Measurements from ENCODE around the gene RAD51B.

Gene RAD51B

DNA sequence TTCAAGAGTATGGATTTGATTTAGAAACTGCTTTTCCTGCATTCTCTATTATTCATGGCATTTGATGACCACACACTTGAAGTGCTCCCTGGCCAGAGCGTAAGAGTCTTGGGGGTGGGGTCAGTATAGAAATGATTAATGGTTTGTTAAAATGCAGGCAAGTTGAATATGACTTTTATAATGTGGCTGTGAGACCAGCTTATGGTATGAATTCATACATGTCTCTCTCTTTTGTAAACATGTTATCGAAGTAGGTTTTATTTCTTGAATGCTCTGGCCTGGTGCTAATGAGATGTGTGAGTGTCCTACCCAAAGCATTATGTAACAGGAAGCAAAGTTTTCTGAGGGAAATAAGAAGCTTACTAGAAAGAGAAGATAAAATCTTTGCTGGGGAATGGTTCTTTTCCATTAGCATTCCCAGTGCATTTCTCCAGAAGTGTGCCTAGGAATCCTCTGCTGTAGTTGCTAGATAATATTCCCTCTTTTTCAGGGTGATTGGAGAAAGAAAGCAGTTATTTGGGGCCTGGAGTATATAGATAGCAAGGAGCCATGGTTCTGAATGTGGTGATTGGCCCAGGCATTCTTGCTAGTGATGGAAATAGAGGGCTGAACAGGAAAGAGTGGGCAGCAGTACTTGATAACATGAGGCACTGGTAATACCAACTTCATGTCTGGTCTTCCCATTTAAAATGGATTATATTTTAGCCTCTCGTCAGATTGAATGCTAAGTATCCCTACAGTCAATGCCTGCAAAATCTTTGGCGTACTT, 289.7 kb downstream of the RAD51B start:
- H3K79me2 ChIP-seq (ENCODE audit: low read length) = no peaks in the 10 kb centered on the region
- DNase-seq = no peak
- no peaks in the 10 kb centered on the region for H3K9me3 ChIP-seq (replicated peaks; ENCODE audit: insufficient read depth, low read length)
- H3K4me3 ChIP-seq (ENCODE audit: low read length) = no peak overlapping the region
- no peaks in the 10 kb centered on the region for H4K20me1 ChIP-seq (ENCODE audit: insufficient read depth, low read length)
- H3K9me2 ChIP-seq (replicated peaks; ENCODE audit: insufficient read depth, low read length) = no peaks in the 10 kb centered on the region
- H3K4me2 ChIP-seq (ENCODE audit: low read depth, low read length) = no peak overlapping the region
- no peak overlapping the region for H3K9ac ChIP-seq (ENCODE audit: low read length)
- no peaks in the 10 kb centered on the region for H3K27me3 ChIP-seq (replicated peaks; ENCODE audit: insufficient read depth, low read length)
- H3K27ac ChIP-seq (ENCODE audit: low read length) = no peak overlapping the region
- no peaks in the 10 kb centered on the region for H3F3A ChIP-seq (ENCODE audit: insufficient read depth, low read length)
- TF ChIP-seq EZH2 (optimal IDR thresholded peaks at IDR 0.05; ENCODE audit: low read depth, low read length) (no peak), EZH2phosphoT487 (IDR thresholded peaks at IDR 0.05; ENCODE audit: low read length) (no peak)
- TF ChIP-seq, protein P1, sequence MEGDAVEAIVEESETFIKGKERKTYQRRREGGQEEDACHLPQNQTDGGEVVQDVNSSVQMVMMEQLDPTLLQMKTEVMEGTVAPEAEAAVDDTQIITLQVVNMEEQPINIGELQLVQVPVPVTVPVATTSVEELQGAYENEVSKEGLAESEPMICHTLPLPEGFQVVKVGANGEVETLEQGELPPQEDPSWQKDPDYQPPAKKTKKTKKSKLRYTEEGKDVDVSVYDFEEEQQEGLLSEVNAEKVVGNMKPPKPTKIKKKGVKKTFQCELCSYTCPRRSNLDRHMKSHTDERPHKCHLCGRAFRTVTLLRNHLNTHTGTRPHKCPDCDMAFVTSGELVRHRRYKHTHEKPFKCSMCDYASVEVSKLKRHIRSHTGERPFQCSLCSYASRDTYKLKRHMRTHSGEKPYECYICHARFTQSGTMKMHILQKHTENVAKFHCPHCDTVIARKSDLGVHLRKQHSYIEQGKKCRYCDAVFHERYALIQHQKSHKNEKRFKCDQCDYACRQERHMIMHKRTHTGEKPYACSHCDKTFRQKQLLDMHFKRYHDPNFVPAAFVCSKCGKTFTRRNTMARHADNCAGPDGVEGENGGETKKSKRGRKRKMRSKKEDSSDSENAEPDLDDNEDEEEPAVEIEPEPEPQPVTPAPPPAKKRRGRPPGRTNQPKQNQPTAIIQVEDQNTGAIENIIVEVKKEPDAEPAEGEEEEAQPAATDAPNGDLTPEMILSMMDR (IDR thresholded peaks at IDR 0.05; ENCODE audit: low read length) = no peak
- no peaks in the 10 kb centered on the region for H3K36me3 ChIP-seq (replicated peaks; ENCODE audit: insufficient read depth, low read length)
- H3K4me1 ChIP-seq (ENCODE audit: low read length) = no peaks in the 10 kb centered on the region
- H2AFZ ChIP-seq (ENCODE audit: low read length) = no peak overlapping the region

DNA sequence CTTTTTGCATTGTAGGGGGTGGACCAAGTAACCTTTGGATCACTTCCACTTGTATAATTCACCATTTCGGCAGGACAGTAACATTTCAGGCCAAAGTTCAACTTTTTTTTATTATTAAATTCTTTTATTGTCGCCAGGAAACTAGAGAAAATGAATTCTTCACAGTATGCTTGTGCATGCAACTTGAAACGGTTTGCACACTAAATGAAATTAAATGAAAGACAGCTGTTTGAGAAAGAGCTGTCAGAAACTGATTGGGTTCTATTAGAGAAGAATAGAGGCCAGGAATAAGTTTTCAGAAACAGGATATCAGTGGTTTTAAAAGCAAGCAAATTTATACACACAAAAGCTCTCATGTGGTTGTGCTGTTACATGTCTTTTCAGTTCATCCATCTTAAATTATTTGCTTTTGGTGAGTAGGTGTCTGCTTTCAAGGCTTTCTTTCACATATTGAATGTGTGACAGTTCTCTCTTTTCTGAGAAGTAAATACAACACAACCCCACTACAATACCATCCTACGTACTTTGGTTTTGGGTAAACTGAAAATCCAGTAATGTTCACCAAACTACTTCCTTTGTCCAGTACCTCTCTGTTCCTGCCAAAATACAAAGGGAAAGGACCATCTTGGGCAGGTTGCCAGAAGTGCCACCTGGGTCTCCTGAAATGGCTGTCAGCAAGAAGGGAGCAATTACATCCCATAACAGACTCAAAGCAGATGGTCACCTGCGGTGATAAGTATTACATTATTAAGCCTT, 291.7 kb downstream of the RAD51B start:
- TF ChIP-seq EZH2phosphoT487 (IDR thresholded peaks at IDR 0.05; ENCODE audit: low read length) (no peak), EZH2 (optimal IDR thresholded peaks at IDR 0.05; ENCODE audit: low read depth, low read length) (no peak)
- TF ChIP-seq, protein P1 (IDR thresholded peaks at IDR 0.05; ENCODE audit: low read length) = no peak
- Histone ChIP-seq H3K9me3 (replicated peaks; ENCODE audit: insufficient read depth, low read length) (no peaks in the 10 kb centered on the region), H3K4me2 (ENCODE audit: low read depth, low read length) (no peak overlapping the region), H2AFZ (ENCODE audit: low read length) (no peak overlapping the region), H3K9ac (ENCODE audit: low read length) (no peak overlapping the region), H4K20me1 (ENCODE audit: insufficient read depth, low read length) (no peaks in the 10 kb centered on the region), H3K4me1 (ENCODE audit: low read length) (no peaks in the 10 kb centered on the region), H3K27me3 (replicated peaks; ENCODE audit: insufficient read depth, low read length) (no peaks in the 10 kb centered on the region), H3K9me2 (replicated peaks; ENCODE audit: insufficient read depth, low read length) (no peaks in the 10 kb centered on the region), H3K4me3 (ENCODE audit: low read length) (no peak overlapping the region), H3F3A (ENCODE audit: insufficient read depth, low read length) (no peaks in the 10 kb centered on the region), H3K79me2 (ENCODE audit: low read length) (no peaks in the 10 kb centered on the region), H3K36me3 (replicated peaks; ENCODE audit: insufficient read depth, low read length) (no peaks in the 10 kb centered on the region), H3K27ac (ENCODE audit: low read length) (no peak overlapping the region)
- no peak for DNase-seq

DNA sequence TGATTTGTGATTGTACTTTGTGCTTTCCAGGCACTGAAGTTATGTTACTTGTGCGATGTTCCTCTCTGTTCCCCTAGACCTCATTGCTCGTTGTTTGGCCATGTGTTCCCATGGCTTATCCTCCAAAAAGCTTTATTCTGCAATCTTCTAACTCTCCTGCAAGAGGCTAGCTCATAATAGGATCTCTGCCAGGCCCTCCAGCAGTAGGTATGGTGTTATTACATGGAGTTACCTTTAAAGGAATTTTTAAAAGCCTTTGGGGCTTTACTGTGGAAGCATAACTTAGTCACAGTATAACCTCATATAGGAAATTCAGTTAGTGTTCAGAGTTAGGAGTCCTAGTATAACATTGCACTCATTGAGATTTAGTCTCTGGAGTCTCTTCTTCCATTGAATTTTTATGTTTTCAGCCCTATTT, 292.3 kb downstream of the RAD51B start:
- no peak overlapping the region for H2AFZ ChIP-seq (ENCODE audit: low read length)
- no peak for DNase-seq
- no peaks in the 10 kb centered on the region for H3K27me3 ChIP-seq (replicated peaks; ENCODE audit: insufficient read depth, low read length)
- H3K9ac ChIP-seq (ENCODE audit: low read length) = no peak overlapping the region
- no peaks in the 10 kb centered on the region for H3K79me2 ChIP-seq (ENCODE audit: low read length)
- H3K9me3 ChIP-seq (replicated peaks; ENCODE audit: insufficient read depth, low read length) = no peaks in the 10 kb centered on the region
- no peaks in the 10 kb centered on the region for H3K9me2 ChIP-seq (replicated peaks; ENCODE audit: insufficient read depth, low read length)
- no peak overlapping the region for H3K4me2 ChIP-seq (ENCODE audit: low read depth, low read length)
- no peaks in the 10 kb centered on the region for H3F3A ChIP-seq (ENCODE audit: insufficient read depth, low read length)
- TF ChIP-seq, protein P1 (IDR thresholded peaks at IDR 0.05; ENCODE audit: low read length) = no peak
- TF ChIP-seq EZH2phosphoT487 (IDR thresholded peaks at IDR 0.05; ENCODE audit: low read length) (no peak), EZH2 (optimal IDR thresholded peaks at IDR 0.05; ENCODE audit: low read depth, low read length) (no peak)
- no peaks in the 10 kb centered on the region for H4K20me1 ChIP-seq (ENCODE audit: insufficient read depth, low read length)
- no peaks in the 10 kb centered on the region for H3K4me1 ChIP-seq (ENCODE audit: low read length)
- no peak overlapping the region for H3K27ac ChIP-seq (ENCODE audit: low read length)
- no peaks in the 10 kb centered on the region for H3K36me3 ChIP-seq (replicated peaks; ENCODE audit: insufficient read depth, low read length)
- no peak overlapping the region for H3K4me3 ChIP-seq (ENCODE audit: low read length)
